HEK293 (cell line): ENCODE data around the gene ICE2.
A peak's percentile ranks its signal among the peaks of the same experiment; 100 is the strongest.

ENCODE experiments used
- CTCF ChIA-PET: fragments of 350-600 bp; formaldehyde crosslinking; extraction: SDS; loops from one replicate; lab custom pipeline; 2021; ENCODE audit warnings: antibody characterized with exemption; lab: Yijun Ruan, JAX
- POLR2A ChIA-PET: fragments of 300-600 bp; formaldehyde crosslinking; extraction: SDS; loops from one replicate; lab custom pipeline; 2020; ENCODE audit warnings: antibody characterized with exemption, inconsistent platforms; lab: Yijun Ruan, JAX
- H3K27ac ChIP-seq: fragments of 200-500 bp; sonication (Bioruptor generic); 2 replicates; pipeline ENCODE4 v1.5.1; 2014; ENCODE audit warnings: low read depth, low read length, control low read depth, inconsistent platforms; ENCODE audit errors: extremely low read depth
- H3K36me3 ChIP-seq, 2 experiments: fragments of 200-500 bp in 1 of 2; sonication (Bioruptor generic) in 1 of 2; 1 replicate in 1 of 2; 2 replicates in 1 of 2; pipeline ENCODE4 v1.5.1; 2014 to 2017; ENCODE audit warnings: inconsistent platforms in 2 of 2, low read length in 2 of 2; ENCODE audit not compliant: control insufficient read depth in 2 of 2, insufficient read depth in 1 of 2
- H3K4me1 ChIP-seq: fragments of 200-500 bp; sonication (Bioruptor generic); 2 replicates; pipeline ENCODE4 v1.5.1; 2014; ENCODE audit warnings: mild to moderate bottlenecking, low read length, inconsistent platforms; ENCODE audit not compliant: control insufficient read depth, insufficient read depth
- H3K4me3 ChIP-seq: 2 replicates; pipeline ENCODE4 v1.5.1; 2011; ENCODE audit warnings: low read depth, mild to moderate bottlenecking, control low read depth, low read length, moderate library complexity
- H3K9me3 ChIP-seq: fragments of 200-500 bp; sonication (Bioruptor generic); 2 replicates; pipeline ENCODE4 v1.5.1; 2014; ENCODE audit warnings: low read depth, low read length, inconsistent platforms; ENCODE audit not compliant: control insufficient read depth, insufficient read depth
- GLI2 ChIP-seq: fragments of 450-650 bp; formaldehyde crosslinking; IDR thresholded peaks from 2 replicates; pipeline ENCODE4; 2017; ENCODE audit warnings: missing biosample characterization, missing genetic modification characterization, low read depth, borderline replicate concordance
- PRDM1 ChIP-seq: fragments of 450-650 bp; formaldehyde crosslinking; IDR thresholded peaks from 2 replicates; pipeline ENCODE4; 2016; ENCODE audit warnings: missing biosample characterization, missing genetic modification characterization
- SCRT2 ChIP-seq: fragments of 450-650 bp; formaldehyde crosslinking; IDR thresholded peaks from 2 replicates; pipeline ENCODE4 v1.5.1; 2016; ENCODE audit warnings: missing biosample characterization, missing genetic modification characterization
- SETDB1 ChIP-seq: IDR thresholded peaks from one replicate; pipeline ENCODE4 v1.6.1; 2017; ENCODE audit warnings: mild to moderate bottlenecking, low read length, moderate library complexity, mixed read lengths; ENCODE audit not compliant: insufficient read length
- SP2 ChIP-seq: fragments of 450-650 bp; formaldehyde crosslinking; IDR thresholded peaks from 2 replicates; pipeline ENCODE4 v1.5.1; 2016; ENCODE audit warnings: missing biosample characterization, missing genetic modification characterization
- ZNF112 ChIP-seq: fragments of 450-650 bp; formaldehyde crosslinking; IDR thresholded peaks from 2 replicates; pipeline ENCODE4 v1.5.0; 2017; ENCODE audit warnings: missing biosample characterization, missing genetic modification characterization
- ZNF133 ChIP-seq: fragments of 450-650 bp; formaldehyde crosslinking; IDR thresholded peaks from 2 replicates; pipeline ENCODE4 v1.5.1; 2016; ENCODE audit warnings: missing biosample characterization, missing genetic modification characterization
- ZNF138 ChIP-seq: fragments of 450-650 bp; formaldehyde crosslinking; IDR thresholded peaks from 2 replicates; pipeline ENCODE4 v1.5.1; 2016; ENCODE audit warnings: missing biosample characterization, missing genetic modification characterization, borderline replicate concordance
- ZNF2 ChIP-seq: fragments of 450-650 bp; formaldehyde crosslinking; IDR thresholded peaks from 2 replicates; pipeline ENCODE4 v1.5.1; 2016; ENCODE audit warnings: missing biosample characterization, missing genetic modification characterization
- ZNF211 ChIP-seq: fragments of 450-650 bp; formaldehyde crosslinking; IDR thresholded peaks from 2 replicates; pipeline ENCODE4 v1.5.1; 2016; ENCODE audit warnings: low read depth, missing biosample characterization, missing genetic modification characterization
- ZNF23 ChIP-seq: fragments of 450-650 bp; formaldehyde crosslinking; IDR thresholded peaks from 2 replicates; pipeline ENCODE4 v1.5.1; 2016; ENCODE audit warnings: missing biosample characterization, missing genetic modification characterization, borderline replicate concordance
- ZNF292 ChIP-seq: fragments of 450-650 bp; formaldehyde crosslinking; IDR thresholded peaks from 2 replicates; pipeline ENCODE4 v1.5.1; 2016; ENCODE audit warnings: low read depth, missing biosample characterization, missing genetic modification characterization, borderline replicate concordance
- ZNF302 ChIP-seq: fragments of 450-650 bp; formaldehyde crosslinking; IDR thresholded peaks from 2 replicates; pipeline ENCODE4 v1.5.1; 2016; ENCODE audit warnings: missing biosample characterization, missing genetic modification characterization, low read depth
- ZNF324 ChIP-seq: fragments of 450-650 bp; formaldehyde crosslinking; IDR thresholded peaks from 2 replicates; pipeline ENCODE4 v1.5.1; 2016; ENCODE audit warnings: missing biosample characterization, missing genetic modification characterization
- ZNF514 ChIP-seq: fragments of 450-650 bp; formaldehyde crosslinking; IDR thresholded peaks from 2 replicates; pipeline ENCODE4 v1.5.1; 2016; ENCODE audit warnings: missing biosample characterization, missing genetic modification characterization
- ZNF658 ChIP-seq: fragments of 450-650 bp; formaldehyde crosslinking; IDR thresholded peaks from 2 replicates; pipeline ENCODE4; 2016; ENCODE audit warnings: missing biosample characterization, missing genetic modification characterization
- ZNF791 ChIP-seq: fragments of 450-650 bp; formaldehyde crosslinking; IDR thresholded peaks from 2 replicates; pipeline ENCODE4 v1.5.1; 2016; ENCODE audit warnings: missing biosample characterization, missing genetic modification characterization
- ZNF843 ChIP-seq: fragments of 450-650 bp; formaldehyde crosslinking; IDR thresholded peaks from 2 replicates; pipeline ENCODE4 v1.5.1; 2016; ENCODE audit warnings: missing biosample characterization, missing genetic modification characterization
- ZXDB ChIP-seq: fragments of 450-650 bp; formaldehyde crosslinking; IDR thresholded peaks from 2 replicates; pipeline ENCODE4 v1.5.1; 2016; ENCODE audit warnings: missing biosample characterization, missing genetic modification characterization
- TF ChIP-seq, protein P1 (sequence below): fragments of 450-650 bp; formaldehyde crosslinking; IDR thresholded peaks from 2 replicates; pipeline ENCODE4 v1.5.1; 2017; ENCODE audit warnings: missing biosample characterization, mild to moderate bottlenecking, missing genetic modification characterization, moderate library complexity
- TF ChIP-seq, protein P2 (sequence below): fragments of 450-650 bp; formaldehyde crosslinking; IDR thresholded peaks from 2 replicates; pipeline ENCODE4 v1.5.1; 2016; ENCODE audit warnings: missing biosample characterization, missing genetic modification characterization
- TF ChIP-seq, protein P3 (sequence below): fragments of 450-650 bp; formaldehyde crosslinking; IDR thresholded peaks from 2 replicates; pipeline ENCODE4 v1.5.1; 2017; ENCODE audit warnings: missing biosample characterization, missing genetic modification characterization
- TF ChIP-seq, protein P4 (sequence below): fragments of 450-650 bp; formaldehyde crosslinking; IDR thresholded peaks from 2 replicates; pipeline ENCODE4 v1.5.1; 2016; ENCODE audit warnings: missing biosample characterization, missing genetic modification characterization

ICE2 gene

DNA sequence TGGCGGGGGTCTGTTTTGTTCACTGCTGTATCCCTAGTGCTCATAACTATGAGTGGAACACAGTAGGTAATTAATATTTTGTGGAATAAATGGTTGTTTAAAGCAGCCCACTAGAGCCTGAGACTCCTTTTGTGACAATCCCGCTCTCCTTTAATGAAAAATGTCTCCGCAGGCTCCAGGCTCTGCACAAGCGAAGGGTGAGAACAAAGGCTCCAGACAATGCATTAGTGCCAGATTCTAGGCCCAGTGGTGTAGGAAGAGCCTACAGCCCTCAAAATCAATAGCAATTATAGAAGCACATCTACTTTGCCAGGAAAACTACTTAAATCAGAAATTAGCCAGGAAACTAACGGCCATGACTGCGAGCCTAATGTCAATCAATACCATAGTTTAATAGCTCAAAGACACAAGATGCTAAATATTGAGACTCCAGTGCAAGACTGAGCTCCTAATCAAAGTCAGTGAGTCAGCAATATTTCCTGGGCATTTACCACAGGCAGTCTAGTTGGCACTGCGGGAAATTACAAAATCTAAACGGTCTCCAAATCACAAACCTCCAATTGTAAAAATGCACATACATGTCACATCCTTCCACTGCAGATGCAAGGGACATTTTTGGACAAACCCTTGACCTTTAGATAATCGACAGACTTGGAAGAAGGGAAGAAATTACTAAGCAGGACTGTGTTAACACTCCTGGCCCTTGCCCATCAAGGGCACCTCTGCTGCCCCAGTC, 83.5 kb downstream of the ICE2 start (continued):
- TF ChIP-seq, protein P1, sequence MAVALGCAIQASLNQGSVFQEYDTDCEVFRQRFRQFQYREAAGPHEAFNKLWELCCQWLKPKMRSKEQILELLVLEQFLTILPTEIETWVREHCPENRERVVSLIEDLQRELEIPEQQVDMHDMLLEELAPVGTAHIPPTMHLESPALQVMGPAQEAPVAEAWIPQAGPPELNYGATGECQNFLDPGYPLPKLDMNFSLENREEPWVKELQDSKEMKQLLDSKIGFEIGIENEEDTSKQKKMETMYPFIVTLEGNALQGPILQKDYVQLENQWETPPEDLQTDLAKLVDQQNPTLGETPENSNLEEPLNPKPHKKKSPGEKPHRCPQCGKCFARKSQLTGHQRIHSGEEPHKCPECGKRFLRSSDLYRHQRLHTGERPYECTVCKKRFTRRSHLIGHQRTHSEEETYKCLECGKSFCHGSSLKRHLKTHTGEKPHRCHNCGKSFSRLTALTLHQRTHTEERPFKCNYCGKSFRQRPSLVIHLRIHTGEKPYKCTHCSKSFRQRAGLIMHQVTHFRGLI (tag by site-specific recombination): no peak
- TF ChIP-seq, protein P2, sequence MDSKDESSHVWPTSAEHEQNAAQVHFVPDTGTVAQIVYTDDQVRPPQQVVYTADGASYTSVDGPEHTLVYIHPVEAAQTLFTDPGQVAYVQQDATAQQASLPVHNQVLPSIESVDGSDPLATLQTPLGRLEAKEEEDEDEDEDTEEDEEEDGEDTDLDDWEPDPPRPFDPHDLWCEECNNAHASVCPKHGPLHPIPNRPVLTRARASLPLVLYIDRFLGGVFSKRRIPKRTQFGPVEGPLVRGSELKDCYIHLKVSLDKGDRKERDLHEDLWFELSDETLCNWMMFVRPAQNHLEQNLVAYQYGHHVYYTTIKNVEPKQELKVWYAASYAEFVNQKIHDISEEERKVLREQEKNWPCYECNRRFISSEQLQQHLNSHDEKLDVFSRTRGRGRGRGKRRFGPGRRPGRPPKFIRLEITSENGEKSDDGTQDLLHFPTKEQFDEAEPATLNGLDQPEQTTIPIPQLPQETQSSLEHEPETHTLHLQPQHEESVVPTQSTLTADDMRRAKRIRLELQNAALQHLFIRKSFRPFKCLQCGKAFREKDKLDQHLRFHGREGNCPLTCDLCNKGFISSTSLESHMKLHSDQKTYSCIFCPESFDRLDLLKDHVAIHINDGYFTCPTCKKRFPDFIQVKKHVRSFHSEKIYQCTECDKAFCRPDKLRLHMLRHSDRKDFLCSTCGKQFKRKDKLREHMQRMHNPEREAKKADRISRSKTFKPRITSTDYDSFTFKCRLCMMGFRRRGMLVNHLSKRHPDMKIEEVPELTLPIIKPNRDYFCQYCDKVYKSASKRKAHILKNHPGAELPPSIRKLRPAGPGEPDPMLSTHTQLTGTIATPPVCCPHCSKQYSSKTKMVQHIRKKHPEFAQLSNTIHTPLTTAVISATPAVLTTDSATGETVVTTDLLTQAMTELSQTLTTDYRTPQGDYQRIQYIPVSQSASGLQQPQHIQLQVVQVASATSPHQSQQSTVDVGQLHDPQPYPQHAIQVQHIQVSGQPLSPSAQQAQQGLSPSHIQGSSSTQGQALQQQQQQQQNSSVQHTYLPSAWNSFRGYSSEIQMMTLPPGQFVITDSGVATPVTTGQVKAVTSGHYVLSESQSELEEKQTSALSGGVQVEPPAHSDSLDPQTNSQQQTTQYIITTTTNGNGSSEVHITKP (tag by site-specific recombination): no peak
- TF ChIP-seq ZXDB (tag by site-specific recombination) (no peak), SP2 (tag by site-specific recombination) (no peak)

DNA sequence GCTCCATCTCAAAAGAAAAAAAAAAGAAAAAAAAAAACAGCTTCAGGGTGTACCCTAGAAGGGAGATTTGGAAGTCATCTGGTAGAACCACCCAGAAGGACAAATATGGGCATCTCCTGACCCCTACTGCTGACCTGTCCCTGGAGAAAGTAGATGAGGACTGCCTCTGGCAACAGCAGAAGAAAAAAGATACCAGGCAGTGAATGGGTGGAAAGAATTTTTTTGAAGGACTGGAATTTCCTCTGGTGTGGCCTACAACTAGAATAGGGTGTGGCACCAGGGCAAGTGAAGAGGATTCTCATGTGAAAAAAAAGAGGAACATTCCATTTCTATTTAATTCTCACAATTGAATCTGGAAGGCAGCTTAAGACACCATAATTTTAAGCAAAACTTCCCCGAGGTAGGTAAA, 84.2 kb downstream of the ICE2 start:
- ChIA-PET POLR2A (no interaction called here), CTCF (interaction anchor here (0.5 to 0.7 kb wide), 3 partner anchors 31 to 800 kb away, joined by 3 read pairs; no protein-coding TSS in a partner anchor)
- H3K4me1 ChIP-seq: peaks cover 45% of the 10 kb centered on the region
- TF ChIP-seq PRDM1 (tag by site-specific recombination): 0 out of 2 replicates have a peak, but pooled peaks have one; percentile 14
- TF ChIP-seq ZNF2: no peak
- TF ChIP-seq, protein P3, sequence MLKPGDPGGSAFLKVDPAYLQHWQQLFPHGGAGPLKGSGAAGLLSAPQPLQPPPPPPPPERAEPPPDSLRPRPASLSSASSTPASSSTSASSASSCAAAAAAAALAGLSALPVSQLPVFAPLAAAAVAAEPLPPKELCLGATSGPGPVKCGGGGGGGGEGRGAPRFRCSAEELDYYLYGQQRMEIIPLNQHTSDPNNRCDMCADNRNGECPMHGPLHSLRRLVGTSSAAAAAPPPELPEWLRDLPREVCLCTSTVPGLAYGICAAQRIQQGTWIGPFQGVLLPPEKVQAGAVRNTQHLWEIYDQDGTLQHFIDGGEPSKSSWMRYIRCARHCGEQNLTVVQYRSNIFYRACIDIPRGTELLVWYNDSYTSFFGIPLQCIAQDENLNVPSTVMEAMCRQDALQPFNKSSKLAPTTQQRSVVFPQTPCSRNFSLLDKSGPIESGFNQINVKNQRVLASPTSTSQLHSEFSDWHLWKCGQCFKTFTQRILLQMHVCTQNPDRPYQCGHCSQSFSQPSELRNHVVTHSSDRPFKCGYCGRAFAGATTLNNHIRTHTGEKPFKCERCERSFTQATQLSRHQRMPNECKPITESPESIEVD (tag by site-specific recombination): no peak
- no peak for TF ChIP-seq ZNF843
- peaks cover 0 to 33% of the 10 kb centered on the region in 2 experiments; a peak in 2 of 3 replicates for H3K36me3 ChIP-seq
- no peaks in the 10 kb centered on the region for H3K9me3 ChIP-seq
- H3K4me3 ChIP-seq: no peak overlapping the region
- H3K27ac ChIP-seq: no peak overlapping the region

DNA sequence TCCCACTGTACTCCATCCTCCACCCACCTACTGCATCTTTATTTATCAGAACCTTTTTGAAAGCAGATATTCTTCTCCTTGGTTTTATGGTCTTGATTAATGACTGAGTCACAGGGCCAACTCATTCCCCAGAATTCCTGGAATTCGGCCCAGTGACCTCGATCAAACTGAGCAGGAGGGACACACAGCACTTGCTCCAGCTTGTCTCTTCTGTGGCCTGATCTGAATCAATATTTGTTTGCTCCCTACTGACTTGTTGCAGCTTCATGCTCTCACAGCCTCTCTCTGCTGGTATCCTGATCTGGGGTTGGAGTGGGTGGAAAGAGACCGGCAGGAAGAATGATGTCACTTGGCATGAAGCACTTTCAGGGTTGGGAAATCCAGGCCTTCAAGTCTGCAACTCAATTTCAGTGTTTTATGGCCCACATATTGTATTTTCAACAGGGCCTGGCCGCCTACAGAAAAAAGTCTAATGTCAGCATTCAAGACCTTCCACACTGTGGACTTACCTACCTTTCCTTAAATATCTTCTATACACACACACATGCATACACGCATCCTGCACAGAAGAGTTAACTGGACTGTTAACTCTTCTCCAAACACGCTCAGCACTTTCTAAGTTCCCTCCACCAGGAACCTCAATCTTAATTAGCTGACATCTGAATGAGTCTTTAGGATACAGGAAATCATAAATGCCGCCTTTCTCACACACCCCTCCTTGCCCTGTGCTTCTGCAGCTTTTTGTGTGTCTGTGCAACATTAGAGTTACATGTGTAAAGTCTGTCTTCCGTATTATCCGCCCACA, 85.8 kb downstream of the ICE2 start:
- peaks cover 0 to 36% of the 10 kb centered on the region in 2 experiments; a peak in 2 of 3 replicates for H3K36me3 ChIP-seq
- H3K27ac ChIP-seq: peak overlapping the region; percentile 72
- peaks cover 49% of the 10 kb centered on the region for H3K4me1 ChIP-seq
- ChIA-PET CTCF (no interaction called here), POLR2A (interaction anchor here (0.9 to 1.1 kb wide), 2 partner anchors 16 to 19 kb away, joined by 3 read pairs; no protein-coding TSS in a partner anchor)
- H3K4me3 ChIP-seq: no peak overlapping the region
- H3K9me3 ChIP-seq: no peaks in the 10 kb centered on the region
- TF ChIP-seq SCRT2 (tag by site-specific recombination) (peak; percentile 99), ZNF658 (tag by site-specific recombination) (no peak), ZNF211 (tag by site-specific recombination) (no peak), ZNF133 (no peak), ZNF514 (tag by site-specific recombination) (no peak), SETDB1 (no peak), ZNF23 (tag by site-specific recombination) (no peak), ZNF302 (tag by site-specific recombination) (no peak), GLI2 (tag by site-specific recombination) (no peak), ZNF324 (tag by site-specific recombination) (peak; percentile 38; the same call in 1 of the 2 replicates), ZNF292 (tag by site-specific recombination) (no peak), ZNF791 (tag by site-specific recombination) (no peak), ZNF138 (tag by site-specific recombination) (no peak), ZNF112 (tag by site-specific recombination) (no peak)
- TF ChIP-seq, protein P4, sequence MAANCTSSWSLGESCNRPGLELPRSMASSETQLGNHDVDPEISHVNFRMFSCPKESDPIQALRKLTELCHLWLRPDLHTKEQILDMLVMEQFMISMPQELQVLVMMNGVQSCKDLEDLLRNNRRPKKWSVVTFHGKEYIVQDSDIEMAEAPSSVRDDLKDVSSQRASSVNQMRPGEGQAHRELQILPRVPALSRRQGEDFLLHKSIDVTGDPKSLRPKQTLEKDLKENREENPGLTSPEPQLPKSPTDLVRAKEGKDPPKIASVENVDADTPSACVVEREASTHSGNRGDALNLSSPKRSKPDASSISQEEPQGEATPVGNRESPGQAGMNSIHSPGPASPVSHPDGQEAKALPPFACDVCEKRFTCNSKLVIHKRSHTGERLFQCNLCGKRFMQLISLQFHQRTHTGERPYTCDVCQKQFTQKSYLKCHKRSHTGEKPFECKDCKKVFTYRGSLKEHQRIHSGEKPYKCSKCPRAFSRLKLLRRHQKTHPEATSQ (tag by site-specific recombination): 0 out of 2 replicates have a peak, but pooled peaks have one; percentile 26
